ENCODE results near the gene ATAD3A. TPM values are rescaled to one million over a fixed set of nuclear protein-coding genes. Genes with fewer than 3 reads are reported as not detected.

The ATAD3A gene
- total and polyA plus RNA-seq, 9 of the 15 experiments (the other 6 are each of a cell fraction or from before 2014, with no cell fraction given): 0.10 to 173 (median 36.7) TPM

DNA sequence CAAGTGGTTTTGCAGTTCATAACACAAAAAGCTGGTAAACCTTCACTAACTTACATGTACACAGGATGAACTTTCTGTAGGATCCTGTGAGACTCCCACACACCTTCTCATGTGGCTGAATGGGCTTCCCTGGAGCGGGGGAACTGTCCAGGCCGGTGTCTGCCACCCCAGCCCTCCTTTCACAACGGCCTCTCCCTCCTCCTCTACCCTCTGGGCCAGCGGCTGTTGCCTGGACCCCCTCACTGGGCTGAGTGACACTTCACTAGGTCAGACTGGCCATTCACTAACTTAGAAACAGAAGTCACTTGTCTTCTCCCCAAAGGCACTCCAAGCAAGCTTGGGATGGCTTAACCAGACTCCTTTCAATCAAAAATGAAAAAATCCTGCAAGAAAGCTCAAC, 46.6 kb downstream of the ATAD3A start:
- Histone ChIP-seq H2AFZ (ENCODE audit: low read depth, low read length) (no peak overlapping the region), H3K79me2 (ENCODE audit: control insufficient read depth, insufficient read depth, low read length) (peaks cover 46% of the 10 kb centered on the region), H4K20me1 (replicated peaks; ENCODE audit: control insufficient read depth, insufficient read depth, low read length) (peaks cover 25% of the 10 kb centered on the region; the same call in 1 of the 2 replicates), H3K9me3 (replicated peaks; ENCODE audit: control insufficient read depth, insufficient read depth, low read depth, low read length) (no peaks in the 10 kb centered on the region; the same call in 1 of the 2 replicates), H3K9ac (ENCODE audit: insufficient read depth in 1 of 2, low read depth in 2 of 2, low read length in 2 of 2) (no peak overlapping the region; a peak in 1 of 4 replicates), H3K4me1 (replicated peaks in 1 of 2; ENCODE audit: control insufficient read depth in 2 of 2, insufficient read depth in 2 of 2, low read length in 2 of 2) (peaks cover 0 to 36% of the 10 kb centered on the region in 2 experiments; a peak in 3 of 5 replicates), H3K4me2 (ENCODE audit: insufficient read depth, low read length) (no peak overlapping the region), H3K36me3 (ENCODE audit: control insufficient read depth, insufficient read depth, low read length) (peaks cover 75% of the 10 kb centered on the region; the same call in 2 of the 3 replicates), H3K27ac (ENCODE audit: extremely low read depth, low read depth, low read length) (no peak overlapping the region), H3K4me3 (no peak overlapping the region), H3K27me3 (ENCODE audit: control insufficient read depth in 2 of 2, insufficient read depth in 2 of 2, low read length in 2 of 2) (no peaks in the 10 kb centered on the region), H3K9me1 (ENCODE audit: control insufficient read depth, insufficient read depth, low read length) (peaks cover 3% of the 10 kb centered on the region)
- WGBS (ENCODE audit: insufficient coverage, low coverage, missing lambda C conversion rate): 92% methylated on average over 4 of the region's 4 CpGs
- CTCF ChIA-PET (ENCODE audit: low intra/inter-chr PET ratio): no interaction called here
- no peak for ATAC-seq
- TF ChIP-seq POLR2A (conservative IDR thresholded peaks at IDR 0.05): peak; percentile 9; the same call in 1 of the 2 replicates
- TF ChIP-seq, protein P1, sequence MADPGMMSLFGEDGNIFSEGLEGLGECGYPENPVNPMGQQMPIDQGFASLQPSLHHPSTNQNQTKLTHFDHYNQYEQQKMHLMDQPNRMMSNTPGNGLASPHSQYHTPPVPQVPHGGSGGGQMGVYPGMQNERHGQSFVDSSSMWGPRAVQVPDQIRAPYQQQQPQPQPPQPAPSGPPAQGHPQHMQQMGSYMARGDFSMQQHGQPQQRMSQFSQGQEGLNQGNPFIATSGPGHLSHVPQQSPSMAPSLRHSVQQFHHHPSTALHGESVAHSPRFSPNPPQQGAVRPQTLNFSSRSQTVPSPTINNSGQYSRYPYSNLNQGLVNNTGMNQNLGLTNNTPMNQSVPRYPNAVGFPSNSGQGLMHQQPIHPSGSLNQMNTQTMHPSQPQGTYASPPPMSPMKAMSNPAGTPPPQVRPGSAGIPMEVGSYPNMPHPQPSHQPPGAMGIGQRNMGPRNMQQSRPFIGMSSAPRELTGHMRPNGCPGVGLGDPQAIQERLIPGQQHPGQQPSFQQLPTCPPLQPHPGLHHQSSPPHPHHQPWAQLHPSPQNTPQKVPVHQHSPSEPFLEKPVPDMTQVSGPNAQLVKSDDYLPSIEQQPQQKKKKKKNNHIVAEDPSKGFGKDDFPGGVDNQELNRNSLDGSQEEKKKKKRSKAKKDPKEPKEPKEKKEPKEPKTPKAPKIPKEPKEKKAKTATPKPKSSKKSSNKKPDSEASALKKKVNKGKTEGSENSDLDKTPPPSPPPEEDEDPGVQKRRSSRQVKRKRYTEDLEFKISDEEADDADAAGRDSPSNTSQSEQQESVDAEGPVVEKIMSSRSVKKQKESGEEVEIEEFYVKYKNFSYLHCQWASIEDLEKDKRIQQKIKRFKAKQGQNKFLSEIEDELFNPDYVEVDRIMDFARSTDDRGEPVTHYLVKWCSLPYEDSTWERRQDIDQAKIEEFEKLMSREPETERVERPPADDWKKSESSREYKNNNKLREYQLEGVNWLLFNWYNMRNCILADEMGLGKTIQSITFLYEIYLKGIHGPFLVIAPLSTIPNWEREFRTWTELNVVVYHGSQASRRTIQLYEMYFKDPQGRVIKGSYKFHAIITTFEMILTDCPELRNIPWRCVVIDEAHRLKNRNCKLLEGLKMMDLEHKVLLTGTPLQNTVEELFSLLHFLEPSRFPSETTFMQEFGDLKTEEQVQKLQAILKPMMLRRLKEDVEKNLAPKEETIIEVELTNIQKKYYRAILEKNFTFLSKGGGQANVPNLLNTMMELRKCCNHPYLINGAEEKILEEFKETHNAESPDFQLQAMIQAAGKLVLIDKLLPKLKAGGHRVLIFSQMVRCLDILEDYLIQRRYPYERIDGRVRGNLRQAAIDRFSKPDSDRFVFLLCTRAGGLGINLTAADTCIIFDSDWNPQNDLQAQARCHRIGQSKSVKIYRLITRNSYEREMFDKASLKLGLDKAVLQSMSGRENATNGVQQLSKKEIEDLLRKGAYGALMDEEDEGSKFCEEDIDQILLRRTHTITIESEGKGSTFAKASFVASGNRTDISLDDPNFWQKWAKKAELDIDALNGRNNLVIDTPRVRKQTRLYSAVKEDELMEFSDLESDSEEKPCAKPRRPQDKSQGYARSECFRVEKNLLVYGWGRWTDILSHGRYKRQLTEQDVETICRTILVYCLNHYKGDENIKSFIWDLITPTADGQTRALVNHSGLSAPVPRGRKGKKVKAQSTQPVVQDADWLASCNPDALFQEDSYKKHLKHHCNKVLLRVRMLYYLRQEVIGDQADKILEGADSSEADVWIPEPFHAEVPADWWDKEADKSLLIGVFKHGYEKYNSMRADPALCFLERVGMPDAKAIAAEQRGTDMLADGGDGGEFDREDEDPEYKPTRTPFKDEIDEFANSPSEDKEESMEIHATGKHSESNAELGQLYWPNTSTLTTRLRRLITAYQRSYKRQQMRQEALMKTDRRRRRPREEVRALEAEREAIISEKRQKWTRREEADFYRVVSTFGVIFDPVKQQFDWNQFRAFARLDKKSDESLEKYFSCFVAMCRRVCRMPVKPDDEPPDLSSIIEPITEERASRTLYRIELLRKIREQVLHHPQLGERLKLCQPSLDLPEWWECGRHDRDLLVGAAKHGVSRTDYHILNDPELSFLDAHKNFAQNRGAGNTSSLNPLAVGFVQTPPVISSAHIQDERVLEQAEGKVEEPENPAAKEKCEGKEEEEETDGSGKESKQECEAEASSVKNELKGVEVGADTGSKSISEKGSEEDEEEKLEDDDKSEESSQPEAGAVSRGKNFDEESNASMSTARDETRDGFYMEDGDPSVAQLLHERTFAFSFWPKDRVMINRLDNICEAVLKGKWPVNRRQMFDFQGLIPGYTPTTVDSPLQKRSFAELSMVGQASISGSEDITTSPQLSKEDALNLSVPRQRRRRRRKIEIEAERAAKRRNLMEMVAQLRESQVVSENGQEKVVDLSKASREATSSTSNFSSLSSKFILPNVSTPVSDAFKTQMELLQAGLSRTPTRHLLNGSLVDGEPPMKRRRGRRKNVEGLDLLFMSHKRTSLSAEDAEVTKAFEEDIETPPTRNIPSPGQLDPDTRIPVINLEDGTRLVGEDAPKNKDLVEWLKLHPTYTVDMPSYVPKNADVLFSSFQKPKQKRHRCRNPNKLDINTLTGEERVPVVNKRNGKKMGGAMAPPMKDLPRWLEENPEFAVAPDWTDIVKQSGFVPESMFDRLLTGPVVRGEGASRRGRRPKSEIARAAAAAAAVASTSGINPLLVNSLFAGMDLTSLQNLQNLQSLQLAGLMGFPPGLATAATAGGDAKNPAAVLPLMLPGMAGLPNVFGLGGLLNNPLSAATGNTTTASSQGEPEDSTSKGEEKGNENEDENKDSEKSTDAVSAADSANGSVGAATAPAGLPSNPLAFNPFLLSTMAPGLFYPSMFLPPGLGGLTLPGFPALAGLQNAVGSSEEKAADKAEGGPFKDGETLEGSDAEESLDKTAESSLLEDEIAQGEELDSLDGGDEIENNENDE (IDR thresholded peaks at IDR 0.05; ENCODE audit: low read depth, low read length): no peak
- TF ChIP-seq, protein P2, sequence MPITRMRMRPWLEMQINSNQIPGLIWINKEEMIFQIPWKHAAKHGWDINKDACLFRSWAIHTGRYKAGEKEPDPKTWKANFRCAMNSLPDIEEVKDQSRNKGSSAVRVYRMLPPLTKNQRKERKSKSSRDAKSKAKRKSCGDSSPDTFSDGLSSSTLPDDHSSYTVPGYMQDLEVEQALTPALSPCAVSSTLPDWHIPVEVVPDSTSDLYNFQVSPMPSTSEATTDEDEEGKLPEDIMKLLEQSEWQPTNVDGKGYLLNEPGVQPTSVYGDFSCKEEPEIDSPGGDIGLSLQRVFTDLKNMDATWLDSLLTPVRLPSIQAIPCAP (CRISPR knock-in tag; IDR thresholded peaks at IDR 0.05; ENCODE audit: borderline replicate concordance): no peak
- BruUV-seq (replicated peaks): no TSS peak
- intact Hi-C loops (cut with micrococcal nuclease) (no loop called here), in situ Hi-C loops (cut with MboI) (no loop called here)
- POLR2A ChIA-PET: interaction anchor here (0.5 to 5.0 kb wide), 8 partner anchors 9 to 428 kb away, joined by 3 to 36 read pairs (median 4); no protein-coding TSS in a partner anchor
- no peak for DNase-seq (ENCODE audit: extremely low read depth in 1 of 4, low spot score in 3 of 4)
- no peak for FAIRE-seq

Data from K562 (cell line).